ENCODE results near the gene TINAGL1. TPM values are rescaled to one million over a fixed set of nuclear protein-coding genes. Genes with fewer than 3 reads are reported as not detected.
A peak's percentile ranks its signal among the peaks of the same experiment; 100 is the strongest.

The TINAGL1 gene
- total and polyA plus RNA-seq, 8 donors = 10.1 to 47.3 (median 25.7) TPM

- Histone ChIP-seq H3K27me3 (no peaks in the 10 kb centered on the region), H3K36me3 (no peaks in the 10 kb centered on the region), H3K9me3 (no peaks in the 10 kb centered on the region), H3K4me3 (no peak overlapping the region), H3K27ac (no peak overlapping the region), H3K4me1 (peaks cover 10 to 34% (median 14%) of the 10 kb centered on the region in 3 donors)
- TF ChIP-seq CTCF (IDR thresholded peaks at IDR 0.05) = no peak
- no peak for DNase-seq
- no peak for ATAC-seq
- intact Hi-C loops (cut with DNase I) = no loop called here
- 67 to 70% methylated on average over 1 of the region's 1 CpG for WGBS, 2 donors
- no peak for FAIRE-seq
Observed at GRCh38 chr1:31570906-31571305, 5.4 kb upstream of the TINAGL1 start.

GRCh38 chr1:31571340-31572295 is 4.7 kb upstream of the TINAGL1 start:
- intact Hi-C loops (cut with DNase I) = no loop called here
- 76 to 82% methylated on average over 14 of the region's 14 CpGs for WGBS, 2 donors
- H3K4me1 ChIP-seq = peaks cover 10 to 34% (median 14%) of the 10 kb centered on the region in 3 donors
- peak in 1 of 6 donors; percentile 17 for DNase-seq
- no peak overlapping the region for H3K27ac ChIP-seq
- H3K36me3 ChIP-seq = no peaks in the 10 kb centered on the region
- no peak for ATAC-seq
- H3K9me3 ChIP-seq = no peaks in the 10 kb centered on the region
- no peak overlapping the region for H3K4me3 ChIP-seq
- no peak for FAIRE-seq
- H3K27me3 ChIP-seq = no peaks in the 10 kb centered on the region
- no peak for TF ChIP-seq CTCF (IDR thresholded peaks at IDR 0.05)

- peak overlapping the region; percentile 46 to 89 (median 73) for H3K27ac ChIP-seq
- H3K9me3 ChIP-seq = no peaks in the 10 kb centered on the region
- WGBS, 2 donors = 67 to 70% methylated on average over 7 of the region's 7 CpGs
- intact Hi-C loops (cut with DNase I) = no loop called here
- ATAC-seq (no peak), FAIRE-seq (no peak), DNase-seq (no peak)
- no peaks in the 10 kb centered on the region for H3K27me3 ChIP-seq
- TF ChIP-seq CTCF (IDR thresholded peaks at IDR 0.05) = no peak
- no peak overlapping the region for H3K4me3 ChIP-seq
- no peaks in the 10 kb centered on the region for H3K36me3 ChIP-seq
- peaks cover 10 to 34% (median 14%) of the 10 kb centered on the region in 3 donors for H3K4me1 ChIP-seq
Observed at GRCh38 chr1:31572323-31573104, 3.8 kb upstream of the TINAGL1 start.

- Histone ChIP-seq H3K9me3 (no peaks in the 10 kb centered on the region), H3K4me3 (no peak overlapping the region), H3K36me3 (no peaks in the 10 kb centered on the region), H3K27me3 (no peaks in the 10 kb centered on the region), H3K4me1 (peaks cover 10 to 34% (median 14%) of the 10 kb centered on the region in 3 donors), H3K27ac (peak overlapping the region; percentile 46 to 89 (median 73))
- FAIRE-seq = no peak
- intact Hi-C loops (cut with DNase I) = no loop called here
- no peak for ATAC-seq
- DNase-seq = no peak
- TF ChIP-seq CTCF (IDR thresholded peaks at IDR 0.05) = no peak
- WGBS, 2 donors = 78 to 87% methylated on average over 8 of the region's 8 CpGs
Observed at GRCh38 chr1:31573261-31573660, 3.1 kb upstream of the TINAGL1 start.
